Right ventricle myocardium superior (tissue), 1 donor: ENCODE measurements around the gene NDUFS6. TPM values are rescaled to one million over a fixed set of nuclear protein-coding genes. Genes with fewer than 3 reads are reported as not detected.
A peak's percentile ranks its signal among the peaks of the same experiment; 100 is the strongest.

Source experiments
- ATAC-seq: fragments of 200-7000 bp; cut with Tn5 transposase; one replicate; pipeline ENCODE4 v1.9.1; 2020; ENCODE audit warnings: mild to moderate bottlenecking; ENCODE audit not compliant: poor library complexity
- DNase-seq: peaks from one replicate; pipeline ENCODE4 v3.0.0-alpha.2; 2020
- intact Hi-C: fragments of 100-400 bp; cut with DNase I; formaldehyde crosslinking; loops from one replicate; pipeline ENCODE4 v1.11.2; 2022
- total RNA-seq: library from RNA; stranded (reverse); fragmentation: NEBNext Ultra II Directional; extraction: Animal tissue kit (Norgen Biotek cat#: 25700); gene quantifications from one replicate; pipeline ENCODE4 v1.2.1, GENCODE V29; 2021
- donor health status: DM: no; HTN: yes; CAD: no; lungs with severe emphysema.

Gene NDUFS6
- total RNA-seq, 1 donor from 2014 or later, result 126 TPM

DNA sequence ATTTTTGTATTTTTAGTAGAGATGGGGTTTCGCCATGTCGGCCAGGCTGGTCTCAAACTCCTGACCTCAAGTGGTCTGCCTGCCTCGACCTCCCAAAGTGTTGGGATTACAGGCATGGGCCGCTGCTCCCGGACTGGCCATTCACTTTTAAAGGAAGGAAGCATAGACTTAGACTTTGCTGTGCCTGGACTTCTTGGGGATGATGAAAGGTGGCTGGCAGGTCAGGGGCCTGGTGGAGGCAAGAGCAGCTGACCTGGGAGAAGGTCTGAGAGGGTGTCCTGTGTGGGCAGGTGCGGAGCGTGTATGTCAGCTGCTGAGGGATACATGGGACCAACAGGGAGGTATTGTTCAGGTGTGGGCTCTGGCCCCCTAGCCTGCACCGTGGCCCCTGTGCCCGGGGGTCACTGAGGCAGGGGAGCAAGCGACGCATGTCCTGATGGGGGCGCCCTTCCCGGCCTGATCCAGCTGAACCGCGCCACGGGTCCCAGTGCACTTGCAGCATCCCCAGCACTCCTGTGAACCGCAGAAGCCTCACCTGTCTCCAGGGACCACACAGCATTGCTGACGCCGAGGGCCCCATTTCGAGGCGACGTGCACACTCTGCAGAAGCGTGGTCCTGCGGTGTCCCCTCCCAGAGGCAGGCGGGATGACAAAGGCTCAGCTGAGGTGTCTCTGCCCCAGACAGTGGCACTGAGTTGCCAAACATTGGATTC lies 23.1 kb downstream of the NDUFS6 start:
- ATAC-seq (no peak), DNase-seq (no peak)
- intact Hi-C loops, result no loop called here

DNA sequence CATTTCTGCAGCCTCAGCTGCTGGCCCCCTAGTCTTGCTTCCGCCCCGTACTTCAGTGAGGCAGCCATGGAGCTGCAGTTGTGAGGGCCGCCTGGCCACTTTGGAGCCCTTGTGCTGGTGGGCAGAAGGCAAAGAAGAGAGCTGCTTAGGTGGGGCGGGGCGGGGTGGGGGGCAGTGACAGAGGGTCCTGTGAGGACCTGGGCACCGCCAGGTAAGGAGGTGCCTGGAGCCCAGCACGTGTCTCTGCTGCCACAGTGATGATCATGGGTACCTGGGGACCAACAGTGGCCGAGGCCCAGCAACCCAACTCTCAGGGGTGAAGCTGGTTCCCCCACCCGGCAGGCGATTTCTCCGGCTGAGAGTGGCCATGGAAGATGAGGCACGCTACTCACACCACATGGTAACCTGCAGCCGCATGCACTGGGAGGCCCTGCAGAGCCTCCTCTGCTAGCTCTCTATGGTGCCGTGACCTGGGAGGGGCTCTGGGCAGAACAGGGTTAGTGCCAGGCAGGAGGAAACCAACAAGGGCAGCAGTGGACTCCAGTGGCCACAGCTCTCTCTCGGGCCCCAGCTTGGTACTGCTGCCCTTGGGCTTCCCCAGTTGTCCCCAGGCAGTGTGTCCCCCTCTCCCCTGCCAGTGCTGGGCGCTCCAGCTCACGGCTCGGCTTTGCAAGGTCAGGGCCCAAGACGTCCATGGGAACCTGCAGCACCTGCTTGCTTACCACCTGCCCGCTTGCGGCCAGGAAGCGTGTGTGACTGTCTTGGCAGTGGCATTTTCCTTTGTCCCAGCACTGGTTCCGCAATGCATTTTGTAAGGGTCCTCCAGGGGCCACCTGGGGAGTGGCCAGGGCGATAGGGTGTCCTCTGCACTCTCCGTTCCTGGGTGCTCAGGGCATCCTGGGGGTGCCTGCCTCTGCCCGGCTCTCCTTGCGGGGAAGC lies 24.0 kb downstream of the NDUFS6 start:
- no peak for DNase-seq
- intact Hi-C loops, result no loop called here
- ATAC-seq, result no peak

DNA sequence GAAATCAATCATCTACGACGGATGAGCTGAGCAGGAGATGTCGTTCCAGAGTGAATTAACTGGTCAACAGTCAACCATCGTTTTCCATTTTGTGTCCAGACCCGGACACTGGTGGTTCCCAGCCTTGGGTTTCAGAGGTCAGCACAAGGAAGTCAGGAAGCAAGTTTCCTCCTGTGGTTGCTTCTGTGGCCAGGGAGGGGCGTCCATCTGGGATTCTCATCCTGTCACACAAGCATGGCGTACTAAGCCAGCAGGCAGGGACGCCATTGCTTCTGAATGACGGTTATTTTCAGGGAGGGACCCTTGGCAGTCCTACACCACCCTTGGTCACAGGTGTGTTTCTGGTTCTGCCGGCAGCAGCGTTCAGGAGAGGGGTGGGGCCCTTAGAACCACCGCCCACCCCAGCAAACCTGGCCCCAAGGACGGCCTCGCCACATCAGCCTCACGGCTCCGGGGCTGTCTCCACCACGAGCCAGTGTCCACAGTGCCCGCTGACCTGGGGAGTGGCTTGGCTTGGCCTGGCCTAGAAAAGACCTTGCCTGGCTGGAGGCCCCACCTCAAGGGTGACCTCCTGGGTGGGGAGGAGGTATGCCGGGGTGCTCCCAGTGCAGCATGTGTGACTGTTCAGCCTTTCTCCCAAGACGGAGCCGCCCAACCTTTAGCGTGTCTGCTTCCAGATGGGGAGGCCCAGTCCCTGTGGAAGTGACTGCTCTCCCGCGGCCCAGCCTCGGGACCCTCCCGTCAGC lies 25.2 kb downstream of the NDUFS6 start:
- DNase-seq, result peak; percentile 19
- no peak for ATAC-seq
- intact Hi-C loops, result no loop called here

DNA sequence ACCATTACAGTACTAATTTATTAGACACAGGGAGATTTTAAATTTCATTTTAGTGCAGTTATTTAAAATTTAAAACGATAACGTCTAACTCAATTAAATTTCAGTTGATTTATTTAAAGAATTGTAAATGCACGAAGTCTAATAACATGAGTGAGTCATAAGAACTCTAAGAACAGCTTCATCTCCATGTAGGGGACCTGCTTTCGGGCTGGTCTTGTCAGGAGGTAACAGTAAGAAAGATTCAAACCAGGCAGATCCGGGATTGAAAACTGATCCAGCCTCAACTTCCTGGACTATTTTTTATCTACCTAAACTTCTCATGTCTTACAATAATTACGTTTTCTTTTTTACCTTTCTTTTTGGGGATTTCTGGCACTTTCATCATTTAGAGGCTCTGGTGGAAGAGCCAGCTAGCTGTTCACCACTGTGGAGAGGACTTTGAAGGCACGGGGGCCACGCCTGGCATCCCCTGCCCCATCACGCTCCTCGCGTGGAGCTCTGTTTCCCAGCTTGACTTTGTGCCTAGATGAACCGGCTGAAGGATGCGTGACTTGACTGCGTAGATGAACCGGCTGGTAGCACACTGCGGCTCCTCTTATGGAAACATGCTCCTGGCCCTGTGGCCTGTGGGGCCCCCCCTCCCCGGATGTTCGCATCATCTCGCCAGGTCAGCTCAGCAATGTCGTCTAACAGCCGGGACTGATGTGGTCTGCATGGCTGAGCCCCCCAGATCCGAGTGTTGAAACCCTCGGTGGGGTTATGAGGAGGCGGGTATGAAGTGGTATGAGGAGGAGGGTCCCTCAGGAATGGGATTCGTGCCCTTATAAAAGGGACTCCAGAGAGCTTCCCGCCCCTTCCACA lies 26.0 kb downstream of the NDUFS6 start:
- no peak for ATAC-seq
- DNase-seq, result peak; percentile 26
- intact Hi-C loops, result no loop called here

DNA sequence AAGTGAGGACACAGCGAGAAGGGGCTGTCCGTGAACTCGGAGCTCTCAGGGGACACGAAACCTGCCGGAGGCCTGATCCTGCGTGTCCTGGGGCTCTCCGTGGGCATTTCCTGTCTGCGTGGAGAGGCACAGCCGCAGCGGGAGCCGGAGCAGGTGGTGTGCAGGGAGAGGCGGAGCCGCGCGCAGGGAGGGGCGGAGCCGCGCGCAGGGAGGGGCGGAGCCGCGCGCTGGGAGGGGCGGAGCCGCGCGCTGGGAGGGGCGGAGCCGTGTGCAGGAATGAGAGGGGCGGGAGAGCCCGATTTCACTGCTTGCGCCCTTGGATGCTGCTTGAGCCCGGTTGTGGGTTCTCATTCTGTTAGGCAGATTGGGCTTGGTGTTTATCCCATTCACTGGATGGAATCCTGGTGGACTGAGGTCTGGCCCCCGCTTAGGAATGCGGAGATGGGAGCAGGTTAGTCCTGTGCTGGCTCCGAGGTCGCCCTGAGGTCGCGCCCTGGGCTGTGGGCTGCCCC lies 26.7 kb downstream of the NDUFS6 start:
- ATAC-seq (peak; percentile 12), DNase-seq (no peak)
- intact Hi-C loops, result no loop called here

DNA sequence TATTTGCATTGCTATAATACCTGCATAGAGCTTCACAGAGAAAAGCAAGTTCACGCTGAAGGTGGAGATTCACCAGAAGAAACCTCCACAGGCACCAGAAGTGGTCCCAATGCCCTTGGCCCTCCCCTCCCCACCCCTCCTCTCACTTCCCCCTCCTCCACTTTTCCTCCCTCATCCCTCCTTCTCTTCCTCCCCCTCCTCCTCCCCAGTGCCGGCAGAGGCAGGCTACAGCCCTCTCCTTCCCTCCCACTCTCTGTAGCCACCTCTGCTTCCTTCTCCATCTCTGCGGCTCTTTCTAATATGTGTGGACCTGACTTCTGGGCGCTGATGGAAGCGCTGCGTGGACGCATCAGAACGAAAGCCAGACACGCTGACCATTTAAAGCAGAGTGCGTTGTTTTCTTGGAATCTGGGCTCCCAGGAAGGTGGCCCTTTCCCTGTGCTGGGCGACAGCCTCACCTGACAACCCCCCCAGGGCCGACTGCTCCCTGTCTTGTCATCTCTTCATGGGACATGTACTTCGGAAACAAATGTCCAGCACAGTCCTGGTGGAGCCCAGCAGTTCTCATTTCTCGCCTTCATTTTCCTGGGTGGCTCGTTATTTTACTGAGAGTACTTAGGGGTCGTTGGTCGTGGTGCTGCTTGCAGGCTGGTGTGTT lies 29.5 kb downstream of the NDUFS6 start:
- no peak for DNase-seq
- no peak for ATAC-seq
- intact Hi-C loops, result no loop called here

DNA sequence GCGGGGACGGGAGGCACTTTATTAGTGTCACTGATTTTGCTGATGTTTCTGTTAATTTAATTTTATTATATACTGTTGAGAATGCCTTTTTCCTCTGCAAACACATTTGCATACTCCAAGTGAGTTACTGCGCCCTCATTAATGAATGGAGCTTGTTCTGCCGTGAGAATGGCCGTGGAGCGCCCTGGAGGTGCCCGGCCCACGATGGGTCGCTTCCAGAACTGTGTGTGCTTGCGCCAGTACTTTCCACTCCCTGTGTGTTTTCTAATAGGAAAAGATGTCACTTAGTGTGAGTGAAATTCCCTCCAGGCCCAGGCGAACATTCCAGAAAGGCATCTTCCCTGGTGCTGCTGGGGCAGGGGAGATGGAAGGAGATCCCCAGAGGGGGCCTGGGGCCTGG lies 30.1 kb downstream of the NDUFS6 start:
- intact Hi-C loops, result no loop called here

DNA sequence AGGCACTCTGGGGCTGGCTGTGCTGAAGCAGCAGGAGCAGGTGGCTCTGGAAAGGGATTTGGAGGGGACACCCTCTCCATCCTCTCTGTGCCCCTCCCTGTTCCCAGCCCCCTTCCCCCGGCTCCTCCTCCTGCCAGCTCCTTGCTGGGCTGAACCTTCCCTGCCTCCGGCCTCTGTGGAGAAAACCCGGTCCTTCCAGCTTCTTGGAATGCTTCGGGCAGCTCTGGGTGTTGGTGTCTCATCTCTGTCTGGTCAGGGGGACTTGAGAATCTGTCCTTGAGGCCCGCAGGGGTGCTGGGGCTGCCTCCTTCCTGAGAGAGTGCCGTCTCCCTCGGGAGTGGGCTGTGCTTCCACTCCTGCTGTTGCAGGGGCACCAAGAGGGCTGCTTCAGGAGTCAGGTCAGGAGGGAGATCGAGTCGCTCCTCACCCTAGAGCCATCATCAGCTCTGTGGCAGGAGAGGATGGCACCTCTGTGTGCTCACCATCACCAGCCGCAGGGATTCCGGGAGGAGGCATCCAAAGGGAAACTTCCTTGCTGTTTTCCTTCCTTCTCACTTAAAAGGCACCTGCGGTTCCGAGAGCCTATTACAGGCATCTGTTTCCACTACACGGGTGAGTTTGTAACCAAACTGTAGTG lies 30.6 kb downstream of the NDUFS6 start:
- DNase-seq, result peak; percentile 26
- no peak for ATAC-seq

More for the DNA sequence above, 30.1 kb downstream of the NDUFS6 start:
- DNase-seq (no peak), ATAC-seq (no peak)

DNA sequence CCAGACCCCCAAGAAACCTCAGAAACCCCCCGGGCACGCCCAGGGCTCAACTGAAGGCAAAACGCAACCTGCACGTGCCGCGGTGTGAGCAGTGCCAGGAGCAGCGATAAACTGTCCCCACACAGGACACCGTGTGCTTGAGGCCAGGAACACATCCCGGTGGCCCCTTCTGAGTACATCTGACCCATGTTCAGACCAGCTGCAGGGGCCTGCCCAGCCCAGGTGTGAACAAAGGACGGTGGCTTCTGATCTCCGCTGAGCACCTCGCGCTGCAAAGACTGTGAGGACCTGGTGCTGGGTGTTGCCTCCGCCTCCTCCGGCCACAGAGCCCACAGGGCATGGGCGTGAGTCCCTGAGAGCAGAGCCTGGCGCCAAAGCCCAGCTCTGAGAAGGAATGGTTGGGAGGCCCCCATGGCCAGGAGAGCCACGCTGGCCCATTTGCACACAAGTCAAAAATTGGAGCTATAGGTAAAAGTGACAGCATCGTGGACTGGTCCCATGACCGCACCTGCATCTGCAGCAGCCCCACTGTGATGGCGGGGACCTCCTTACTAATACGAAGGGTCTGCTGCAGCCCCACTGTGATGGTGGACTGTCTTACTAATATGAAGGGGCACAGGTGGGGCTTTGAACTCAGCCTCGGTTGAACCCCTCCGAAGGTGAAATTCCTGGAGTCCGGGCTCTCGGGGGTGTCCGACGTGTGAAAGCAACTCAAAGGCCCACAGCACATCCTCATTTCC lies 31.5 kb downstream of the NDUFS6 start:
- ATAC-seq (peak; percentile 48), DNase-seq (peak; percentile 45)
- intact Hi-C loops, result no loop called here

More for the DNA sequence above, 30.6 kb downstream of the NDUFS6 start:
- intact Hi-C loops, result no loop called here

DNA sequence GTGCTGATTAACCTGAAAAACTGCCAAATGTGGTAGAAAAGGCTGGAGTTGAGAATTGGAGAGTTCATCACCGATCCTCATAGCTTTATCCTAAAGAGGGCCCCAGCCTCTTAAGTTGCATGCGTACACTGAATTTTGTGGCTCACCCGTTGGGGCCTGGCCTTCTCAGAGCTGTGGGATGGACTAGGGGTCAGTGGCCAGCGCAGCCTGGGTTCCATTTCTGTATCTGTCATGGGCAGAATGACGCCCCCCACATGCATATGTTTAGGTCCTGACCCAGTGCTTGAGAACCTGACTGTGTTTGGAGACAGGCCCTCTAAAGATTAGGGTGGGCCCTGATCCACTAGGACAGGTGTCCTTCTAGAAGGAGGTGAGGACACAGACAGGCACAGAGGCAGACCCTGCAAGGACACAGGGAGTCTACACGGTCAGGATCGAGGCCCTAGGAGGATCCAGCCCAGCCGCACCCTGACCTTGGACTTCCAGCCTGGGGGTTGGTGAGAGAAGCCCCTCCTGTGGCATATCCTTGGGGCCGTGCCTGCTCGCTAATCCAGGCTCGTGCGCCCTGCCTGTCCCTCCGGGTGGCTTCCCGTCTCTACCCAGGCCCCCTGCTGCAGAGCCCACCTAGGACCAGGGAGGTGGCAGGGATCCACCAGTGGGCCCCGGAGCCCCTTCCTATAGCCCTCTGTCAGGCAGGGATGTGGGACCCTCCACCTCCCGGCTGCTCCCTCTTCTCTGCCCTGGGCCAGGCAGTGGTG lies 32.2 kb downstream of the NDUFS6 start:
- ATAC-seq, result no peak
- intact Hi-C loops, result no loop called here
- peak; percentile 19 for DNase-seq

DNA sequence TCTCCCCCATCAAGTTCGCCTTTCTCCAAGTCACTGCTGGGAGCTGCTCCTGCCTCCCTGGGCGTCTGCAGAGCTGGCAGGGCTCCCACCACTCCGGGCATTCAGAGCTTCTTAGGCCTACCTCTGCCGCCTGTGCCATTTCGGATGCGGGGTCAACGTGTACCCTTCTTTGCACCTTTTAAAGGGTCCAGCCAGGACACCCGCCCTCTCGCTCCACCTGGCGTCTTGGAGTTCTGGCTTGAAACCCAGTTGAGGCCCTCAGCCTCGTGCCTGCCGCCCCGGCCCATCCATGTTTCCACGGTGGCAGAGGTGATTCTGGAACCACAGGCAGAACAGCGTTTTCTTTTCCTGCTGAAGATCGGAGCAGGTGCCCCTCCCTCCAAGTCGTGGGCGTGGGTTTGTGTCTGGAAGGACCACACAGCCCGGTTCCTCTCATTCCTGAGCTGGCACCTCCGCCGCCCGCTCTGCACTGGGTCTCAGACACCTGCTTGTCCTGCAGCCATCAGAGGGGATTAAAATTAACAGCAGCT lies 32.9 kb downstream of the NDUFS6 start:
- ATAC-seq (no peak), DNase-seq (peak; percentile 43)
- intact Hi-C loops, result no loop called here

DNA sequence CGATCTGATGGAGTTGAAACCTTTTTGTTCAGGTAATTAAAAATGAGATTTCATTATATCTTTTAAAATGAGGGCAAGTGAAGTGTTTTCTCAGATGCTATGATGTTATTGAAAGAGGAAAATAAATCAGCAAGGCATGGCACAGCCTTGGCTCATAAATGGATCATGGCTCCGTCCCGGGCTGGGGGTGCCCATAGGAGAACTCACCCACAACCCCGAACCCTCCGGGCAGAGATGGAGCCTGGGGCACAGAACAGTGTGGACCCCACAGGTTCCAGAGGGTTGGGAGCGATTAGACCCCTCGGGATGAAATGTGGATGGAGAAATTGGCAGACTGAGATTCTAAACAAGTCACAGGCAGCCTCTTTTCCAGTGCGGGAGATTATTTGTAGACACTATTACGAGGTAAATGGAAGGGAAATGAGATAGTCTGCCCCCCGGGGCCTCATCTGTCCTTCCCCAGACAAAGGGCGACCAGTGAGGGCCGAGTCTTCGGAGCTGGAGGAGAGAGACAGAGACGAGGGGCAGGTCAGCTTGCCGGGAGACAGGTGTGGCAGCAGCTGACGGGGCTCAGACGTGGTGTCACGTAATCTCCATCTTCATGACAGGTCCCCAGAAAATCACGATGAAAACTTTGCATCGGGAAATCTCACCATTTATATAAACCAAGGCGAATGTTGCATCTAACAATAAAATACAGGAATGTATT lies 33.7 kb downstream of the NDUFS6 start:
- intact Hi-C loops, result no loop called here
- no peak for DNase-seq
- no peak for ATAC-seq

DNA sequence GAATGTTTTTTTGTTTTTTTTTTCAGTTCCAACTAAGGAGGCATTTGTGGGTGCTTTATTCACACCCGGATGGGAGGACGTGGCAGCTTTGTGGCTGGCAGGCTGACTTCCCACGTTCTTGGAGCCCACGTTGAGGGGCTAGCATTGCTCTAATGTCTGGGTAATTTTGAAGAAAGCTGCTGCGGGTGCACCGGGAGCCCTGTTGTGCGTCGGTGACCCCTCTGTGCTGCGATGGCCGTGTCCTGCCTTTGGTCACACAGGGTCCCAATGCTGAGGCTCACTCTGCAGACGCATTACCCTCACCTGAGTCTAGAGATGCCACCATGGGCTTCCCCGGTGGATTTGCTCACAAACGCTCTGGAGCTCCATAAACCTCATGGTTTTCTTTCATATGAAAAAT lies 34.2 kb downstream of the NDUFS6 start:
- intact Hi-C loops, result no loop called here
- DNase-seq (no peak), ATAC-seq (no peak)

DNA sequence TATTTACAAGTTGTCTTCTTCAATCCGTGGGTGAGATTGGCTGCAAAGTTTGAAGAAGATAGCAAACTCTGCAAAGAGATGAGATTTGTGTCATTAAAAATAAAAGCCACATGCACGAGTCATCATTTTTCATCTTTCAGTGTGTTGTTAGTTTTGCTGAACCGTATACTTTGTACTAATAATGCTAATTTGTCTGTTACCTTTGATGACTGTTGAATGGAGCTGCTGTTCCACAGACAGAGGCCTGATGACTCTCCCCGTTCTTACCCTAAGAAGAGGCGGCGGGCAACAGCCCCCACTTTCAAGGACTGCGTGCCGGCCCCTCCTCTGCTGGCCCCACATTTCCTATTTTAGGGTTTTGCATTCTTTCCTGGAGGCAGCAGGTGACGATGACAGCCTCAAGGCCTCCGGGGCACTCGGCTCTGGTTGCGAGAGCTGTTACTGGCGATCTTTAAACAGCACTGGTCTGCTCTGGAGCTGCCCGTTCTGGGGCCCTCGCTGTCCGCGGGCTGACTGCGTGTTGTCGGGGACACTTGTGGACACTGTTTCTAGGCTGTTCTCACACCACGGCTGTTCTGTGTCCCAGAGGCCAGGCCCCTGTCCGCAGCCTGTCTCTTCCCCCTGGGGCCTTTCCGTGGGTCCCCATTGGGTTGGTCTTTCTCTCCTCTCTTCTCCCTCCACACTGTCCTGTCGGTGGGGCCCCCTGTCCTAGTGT lies 35.1 kb downstream of the NDUFS6 start:
- intact Hi-C loops, result no loop called here
- peak; percentile 54 for DNase-seq
- ATAC-seq, result peak; percentile 60
